ENCODE measurements around the gene PREPL. TPM values are rescaled to one million over a fixed set of nuclear protein-coding genes. Genes with fewer than 3 reads are reported as not detected.

PREPL gene
- total and polyA plus RNA-seq, 2 of the 13 experiments (the other 11 are each of a cell fraction or from before 2014, with no cell fraction given) = 19.7 to 34.3 TPM

GRCh38 chr2:44273596-44273995, 87.7 kb downstream of the PREPL start:
- no peak for DNase-seq (ENCODE audit: low spot score)
- no peak for FAIRE-seq
- Histone ChIP-seq H3K4me2 (ENCODE audit: low read depth, low read length) (no peak overlapping the region), H3K27ac (ENCODE audit: extremely low read length, insufficient read depth, low read length) (no peak overlapping the region), H3K27me3 (ENCODE audit: control insufficient read depth in 1 of 2, insufficient read depth in 2 of 2, low read length in 2 of 2) (no peaks in the 10 kb centered on the region), H3K36me3 (replicated peaks in 1 of 2; ENCODE audit: control insufficient read depth in 1 of 2, insufficient read depth in 2 of 2, low read length in 2 of 2) (no peaks in the 10 kb centered on the region), H3K4me1 (ENCODE audit: insufficient read depth, low read length) (peaks cover 25% of the 10 kb centered on the region), H3K4me3 (replicated peaks in 1 of 3; ENCODE audit: insufficient read depth in 1 of 3, low read depth in 2 of 3, low read length in 3 of 3) (no peak overlapping the region), H3K9me3 (ENCODE audit: low read length) (no peaks in the 10 kb centered on the region), H2AFZ (ENCODE audit: low read length) (no peak overlapping the region), H3K79me2 (ENCODE audit: insufficient read depth, low read length) (no peaks in the 10 kb centered on the region), H3K9ac (ENCODE audit: insufficient read depth, low read depth, low read length) (no peak overlapping the region), H4K20me1 (ENCODE audit: insufficient read depth, low read length) (no peaks in the 10 kb centered on the region)
- intact Hi-C loops (cut with micrococcal nuclease; ENCODE audit: unreplicated experiment) (no loop called here), in situ Hi-C loops (cut with HindIII; ENCODE audit: extremely low pct_ligation_motif_present, low pct_unique_long_range_greater_than_20kb) (no loop called here)
- BruUV-seq (replicated peaks) = no TSS peak
- TF ChIP-seq CENPX (CRISPR knock-in tag; IDR thresholded peaks at IDR 0.05) (no peak), ATF4 (CRISPR knock-in tag; IDR thresholded peaks at IDR 0.05) (peak in 1 of 2 experiments; percentile 27; a peak in 1 of 4 replicates)
- ChIA-PET POLR2A (no interaction called here), CTCF (ENCODE audit: low intra/inter-chr PET ratio, low total read pairs) (no interaction called here)
- 15% methylated on average over 2 of the region's 2 CpGs for WGBS (ENCODE audit: low lambda C conversion rate)
- ATAC-seq = no peak

- ATAC-seq (no peak), DNase-seq (ENCODE audit: low spot score) (no peak), FAIRE-seq (no peak)
- H3K4me1 ChIP-seq (ENCODE audit: insufficient read depth, low read length) = peaks cover 25% of the 10 kb centered on the region
- intact Hi-C loops (cut with micrococcal nuclease; ENCODE audit: unreplicated experiment) = no loop called here
- no peaks in the 10 kb centered on the region for H3K79me2 ChIP-seq (ENCODE audit: insufficient read depth, low read length)
- H4K20me1 ChIP-seq (ENCODE audit: insufficient read depth, low read length) = no peaks in the 10 kb centered on the region
- H3K36me3 ChIP-seq (replicated peaks in 1 of 2; ENCODE audit: control insufficient read depth in 1 of 2, insufficient read depth in 2 of 2, low read length in 2 of 2) = no peaks in the 10 kb centered on the region
- POLR2A ChIA-PET = no interaction called here
- no peaks in the 10 kb centered on the region for H3K9me3 ChIP-seq (ENCODE audit: low read length)
- no peak overlapping the region for H3K4me3 ChIP-seq (replicated peaks in 1 of 3; ENCODE audit: insufficient read depth in 1 of 3, low read depth in 2 of 3, low read length in 3 of 3)
- CTCF ChIA-PET (ENCODE audit: low intra/inter-chr PET ratio, low total read pairs) = no interaction called here
- 23% methylated on average over 3 of the region's 3 CpGs for WGBS (ENCODE audit: low lambda C conversion rate)
- H3K27me3 ChIP-seq (ENCODE audit: control insufficient read depth in 1 of 2, insufficient read depth in 2 of 2, low read length in 2 of 2) = no peaks in the 10 kb centered on the region
- in situ Hi-C loops (cut with HindIII; ENCODE audit: extremely low pct_ligation_motif_present, low pct_unique_long_range_greater_than_20kb) = no loop called here
- H3K9ac ChIP-seq (ENCODE audit: insufficient read depth, low read depth, low read length) = no peak overlapping the region
- H3K4me2 ChIP-seq (ENCODE audit: low read depth, low read length) = no peak overlapping the region
- no TSS peak for BruUV-seq (replicated peaks)
- no peak overlapping the region for H2AFZ ChIP-seq (ENCODE audit: low read length)
- no peak overlapping the region for H3K27ac ChIP-seq (ENCODE audit: extremely low read length, insufficient read depth, low read length)
- no peak for TF ChIP-seq DZIP1 (CRISPR knock-in tag; IDR thresholded peaks at IDR 0.05)
- no peak for TF ChIP-seq ZNF710 (CRISPR knock-in tag; IDR thresholded peaks at IDR 0.05; ENCODE audit: borderline replicate concordance)
- no peak for TF ChIP-seq MAFF (IDR thresholded peaks at IDR 0.05; ENCODE audit: low read depth, low read length)
These were observed 88.2 kb downstream of the PREPL start for GRCh38 chr2:44273076-44273475.
